Hepatocyte (in vitro differentiated cells): ENCODE measurements around the gene SMIM21.

Source experiments
- EZH2 ChIP-seq: fragments of 200-600 bp; sonication (generic); IDR thresholded peaks from 2 replicates; pipeline ENCODE4 v1.6.1; 2016; ENCODE audit warnings: antibody characterized with exemption, mild to moderate bottlenecking, borderline replicate concordance
- EZH2phosphoT487 ChIP-seq: fragments of 200-600 bp; sonication (generic); IDR thresholded peaks from one replicate; pipeline ENCODE4 v1.6.1; 2018; ENCODE audit warnings: antibody characterized with exemption, mild to moderate bottlenecking, low read depth, moderate library complexity; ENCODE audit not compliant: unreplicated experiment, severe bottlenecking
- TF ChIP-seq, protein P1 (sequence below): fragments of 200-600 bp; sonication (generic); IDR thresholded peaks from 2 replicates; pipeline ENCODE4 v1.5.1; 2016; ENCODE audit warnings: antibody characterized with exemption, mild to moderate bottlenecking; ENCODE audit not compliant: poor library complexity

- TF ChIP-seq, protein P1, sequence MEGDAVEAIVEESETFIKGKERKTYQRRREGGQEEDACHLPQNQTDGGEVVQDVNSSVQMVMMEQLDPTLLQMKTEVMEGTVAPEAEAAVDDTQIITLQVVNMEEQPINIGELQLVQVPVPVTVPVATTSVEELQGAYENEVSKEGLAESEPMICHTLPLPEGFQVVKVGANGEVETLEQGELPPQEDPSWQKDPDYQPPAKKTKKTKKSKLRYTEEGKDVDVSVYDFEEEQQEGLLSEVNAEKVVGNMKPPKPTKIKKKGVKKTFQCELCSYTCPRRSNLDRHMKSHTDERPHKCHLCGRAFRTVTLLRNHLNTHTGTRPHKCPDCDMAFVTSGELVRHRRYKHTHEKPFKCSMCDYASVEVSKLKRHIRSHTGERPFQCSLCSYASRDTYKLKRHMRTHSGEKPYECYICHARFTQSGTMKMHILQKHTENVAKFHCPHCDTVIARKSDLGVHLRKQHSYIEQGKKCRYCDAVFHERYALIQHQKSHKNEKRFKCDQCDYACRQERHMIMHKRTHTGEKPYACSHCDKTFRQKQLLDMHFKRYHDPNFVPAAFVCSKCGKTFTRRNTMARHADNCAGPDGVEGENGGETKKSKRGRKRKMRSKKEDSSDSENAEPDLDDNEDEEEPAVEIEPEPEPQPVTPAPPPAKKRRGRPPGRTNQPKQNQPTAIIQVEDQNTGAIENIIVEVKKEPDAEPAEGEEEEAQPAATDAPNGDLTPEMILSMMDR: no peak
- TF ChIP-seq EZH2 (no peak), EZH2phosphoT487 (no peak)
These were observed 34.8 kb upstream of the SMIM21 start for GRCh38 chr18:75462178-75462832.
